ENCODE results near the gene ROR2. TPM values are rescaled to one million over a fixed set of nuclear protein-coding genes. Genes with fewer than 3 reads are reported as not detected.

The ROR2 gene
- total and polyA plus RNA-seq, 2 experiments from 2014 or later = 7.1 to 12.9 TPM

DNA sequence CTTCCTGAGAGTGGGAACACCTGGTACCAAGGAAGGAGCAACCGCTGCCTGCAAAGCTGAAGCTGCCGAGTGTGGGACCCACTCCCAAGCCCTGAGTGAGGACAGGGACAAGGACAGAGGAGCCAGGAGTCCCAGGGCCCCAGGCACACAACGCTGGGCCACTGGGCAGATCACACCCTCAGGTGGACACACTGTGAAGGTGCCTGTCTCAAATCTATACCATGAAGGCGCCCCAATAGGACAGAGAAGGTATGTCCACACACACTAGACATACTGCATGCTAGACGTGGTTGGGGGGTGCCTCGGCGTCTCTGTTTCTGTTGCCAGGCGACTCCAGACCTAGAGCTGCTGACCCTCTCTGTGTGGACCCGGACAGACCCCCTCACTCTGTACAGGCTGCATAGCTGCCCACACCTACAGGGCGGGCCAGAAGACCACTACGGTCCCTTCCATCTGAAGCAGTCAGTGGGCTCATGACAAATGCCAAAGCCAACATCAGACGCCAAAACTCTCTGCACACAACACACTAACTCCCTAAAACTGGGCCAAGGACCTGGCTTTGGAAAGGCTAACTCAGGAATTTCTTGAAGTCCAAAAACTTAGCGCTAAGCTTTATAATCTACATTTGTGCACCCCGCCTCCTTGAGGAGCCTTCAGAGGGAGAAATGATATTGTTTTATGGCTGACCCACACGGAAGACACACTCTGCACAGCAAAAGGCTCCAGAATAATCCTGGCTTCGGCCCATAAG, 60.7 kb downstream of the ROR2 start:
- H3K4me1 ChIP-seq (ENCODE audit: insufficient read depth) = peaks cover 33% of the 10 kb centered on the region
- in situ Hi-C loops (cut with MboI) = no loop called here
- WGBS, 2 experiments (ENCODE audit: low coverage in 1 of 2, low lambda C conversion rate in 2 of 2, missing lambda C conversion rate in 2 of 2) = 89 to 90% methylated on average over 16 of the region's 16 CpGs
- H4K20me1 ChIP-seq (ENCODE audit: insufficient read depth) = no peaks in the 10 kb centered on the region
- H3F3A ChIP-seq (ENCODE audit: insufficient read depth) = peaks cover 16% of the 10 kb centered on the region
- H3K27me3 ChIP-seq (replicated peaks; ENCODE audit: insufficient read depth) = no peaks in the 10 kb centered on the region
- no peak for TF ChIP-seq EZH2 (IDR thresholded peaks at IDR 0.05; ENCODE audit: insufficient read depth, poor library complexity, severe bottlenecking)
- no peak for TF ChIP-seq EZH2phosphoT487 (IDR thresholded peaks at IDR 0.05; ENCODE audit: insufficient read depth, low read depth)
- H3K4me2 ChIP-seq (ENCODE audit: unreplicated experiment) = no peak overlapping the region
- H3K9me2 ChIP-seq (ENCODE audit: insufficient read depth) = no peaks in the 10 kb centered on the region
- H3K4me3 ChIP-seq = no peak overlapping the region
- H3K79me2 ChIP-seq (ENCODE audit: insufficient read depth) = no peaks in the 10 kb centered on the region
- DNase-seq = no peak
- H2AFZ ChIP-seq = no peak overlapping the region
- no peaks in the 10 kb centered on the region for H3K36me3 ChIP-seq (ENCODE audit: low read depth)
- H3K9me3 ChIP-seq (ENCODE audit: low read depth) = no peaks in the 10 kb centered on the region
- H3K27ac ChIP-seq = no peak overlapping the region
- no peak overlapping the region for H3K9ac ChIP-seq

DNA sequence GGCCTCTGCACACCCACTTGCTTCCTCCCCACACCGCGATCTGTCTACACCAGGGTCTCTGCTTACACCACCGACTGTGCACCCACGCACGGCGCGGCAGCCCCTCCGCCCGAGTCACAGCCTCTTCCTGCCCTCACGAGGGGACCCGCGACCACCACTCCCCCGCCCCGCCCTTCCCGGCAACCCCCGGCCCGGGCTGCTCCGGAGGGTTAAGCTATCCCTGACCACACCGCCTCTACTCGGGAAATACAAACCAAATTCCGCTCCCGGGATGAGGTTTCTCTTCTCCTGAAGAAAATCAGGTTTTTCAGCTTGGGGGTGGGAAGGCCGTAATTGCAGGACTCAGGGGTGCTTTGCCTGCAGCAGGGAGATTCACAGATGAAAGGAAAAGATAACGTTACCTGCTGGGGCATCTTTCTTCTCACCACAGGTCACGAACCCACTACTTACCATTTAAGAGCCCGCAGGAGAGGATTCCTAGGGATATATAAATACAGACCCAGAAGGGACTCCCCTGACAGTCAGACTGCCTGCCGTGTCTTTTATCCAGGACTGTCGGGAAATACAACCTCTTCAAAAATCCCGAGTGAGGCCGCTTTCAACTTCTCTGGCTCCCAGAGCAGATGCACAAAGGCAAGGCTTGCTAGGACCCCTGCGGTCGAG, 63.5 kb downstream of the ROR2 start:
- DNase-seq = no peak
- no peaks in the 10 kb centered on the region for H3K9me2 ChIP-seq (ENCODE audit: insufficient read depth)
- no peaks in the 10 kb centered on the region for H4K20me1 ChIP-seq (ENCODE audit: insufficient read depth)
- no peaks in the 10 kb centered on the region for H3K36me3 ChIP-seq (ENCODE audit: low read depth)
- H2AFZ ChIP-seq = no peak overlapping the region
- TF ChIP-seq EZH2 (IDR thresholded peaks at IDR 0.05; ENCODE audit: insufficient read depth, poor library complexity, severe bottlenecking) (no peak), EZH2phosphoT487 (IDR thresholded peaks at IDR 0.05; ENCODE audit: insufficient read depth, low read depth) (no peak)
- peak overlapping the region; percentile 53 for H3K4me2 ChIP-seq (ENCODE audit: unreplicated experiment)
- H3K9me3 ChIP-seq (ENCODE audit: low read depth) = no peaks in the 10 kb centered on the region
- H3K27me3 ChIP-seq (replicated peaks; ENCODE audit: insufficient read depth) = no peaks in the 10 kb centered on the region
- H3K27ac ChIP-seq = peak overlapping the region; percentile 84
- peaks cover 38% of the 10 kb centered on the region for H3K4me1 ChIP-seq (ENCODE audit: insufficient read depth)
- peaks cover 16% of the 10 kb centered on the region for H3F3A ChIP-seq (ENCODE audit: insufficient read depth)
- peak overlapping the region; percentile 49 for H3K9ac ChIP-seq
- H3K79me2 ChIP-seq (ENCODE audit: insufficient read depth) = no peaks in the 10 kb centered on the region
- H3K4me3 ChIP-seq = no peak overlapping the region
- 87 to 94% methylated on average over 14 to 32 of the region's 32 CpGs for WGBS, 2 experiments (ENCODE audit: low coverage in 1 of 2, low lambda C conversion rate in 2 of 2, missing lambda C conversion rate in 2 of 2)
- in situ Hi-C loops (cut with MboI) = no loop called here

GRCh38 chr9:91885746-91886413, 64.1 kb downstream of the ROR2 start:
- DNase-seq = no peak
- H2AFZ ChIP-seq = no peak overlapping the region
- no peaks in the 10 kb centered on the region for H3K27me3 ChIP-seq (replicated peaks; ENCODE audit: insufficient read depth)
- WGBS, 2 experiments (ENCODE audit: low coverage in 1 of 2, low lambda C conversion rate in 2 of 2, missing lambda C conversion rate in 2 of 2) = 92 to 93% methylated on average over 22 of the region's 22 CpGs
- no peaks in the 10 kb centered on the region for H4K20me1 ChIP-seq (ENCODE audit: insufficient read depth)
- no peak for TF ChIP-seq EZH2phosphoT487 (IDR thresholded peaks at IDR 0.05; ENCODE audit: insufficient read depth, low read depth)
- TF ChIP-seq EZH2 (IDR thresholded peaks at IDR 0.05; ENCODE audit: insufficient read depth, poor library complexity, severe bottlenecking) = no peak
- H3K9me2 ChIP-seq (ENCODE audit: insufficient read depth) = no peaks in the 10 kb centered on the region
- H3K4me1 ChIP-seq (ENCODE audit: insufficient read depth) = peaks cover 38% of the 10 kb centered on the region
- H3K4me3 ChIP-seq = no peak overlapping the region
- H3K9ac ChIP-seq = no peak overlapping the region
- H3K9me3 ChIP-seq (ENCODE audit: low read depth) = no peaks in the 10 kb centered on the region
- in situ Hi-C loops (cut with MboI) = no loop called here
- H3K36me3 ChIP-seq (ENCODE audit: low read depth) = no peaks in the 10 kb centered on the region
- H3F3A ChIP-seq (ENCODE audit: insufficient read depth) = peaks cover 16% of the 10 kb centered on the region
- no peak overlapping the region for H3K27ac ChIP-seq
- no peak overlapping the region for H3K4me2 ChIP-seq (ENCODE audit: unreplicated experiment)
- H3K79me2 ChIP-seq (ENCODE audit: insufficient read depth) = no peaks in the 10 kb centered on the region

Measured in GM23248 (cell line).